OCI-LY3 (cell line): ENCODE results near the gene POFUT2.

ENCODE experiments used
- EZH2phosphoT487 ChIP-seq: fragments of 200-600 bp; shearing (Covaris generic); IDR thresholded peaks from 2 replicates; pipeline ENCODE4 v1.6.1; 2018; ENCODE audit warnings: antibody characterized with exemption, mixed run types, low read depth
- TF ChIP-seq, protein P1 (sequence below): fragments of 200-600, 300-600 bp; sonication (generic); IDR thresholded peaks from 2 replicates; pipeline ENCODE4 v1.5.1; 2014; ENCODE audit warnings: antibody characterized with exemption, low read length, low read depth

DNA sequence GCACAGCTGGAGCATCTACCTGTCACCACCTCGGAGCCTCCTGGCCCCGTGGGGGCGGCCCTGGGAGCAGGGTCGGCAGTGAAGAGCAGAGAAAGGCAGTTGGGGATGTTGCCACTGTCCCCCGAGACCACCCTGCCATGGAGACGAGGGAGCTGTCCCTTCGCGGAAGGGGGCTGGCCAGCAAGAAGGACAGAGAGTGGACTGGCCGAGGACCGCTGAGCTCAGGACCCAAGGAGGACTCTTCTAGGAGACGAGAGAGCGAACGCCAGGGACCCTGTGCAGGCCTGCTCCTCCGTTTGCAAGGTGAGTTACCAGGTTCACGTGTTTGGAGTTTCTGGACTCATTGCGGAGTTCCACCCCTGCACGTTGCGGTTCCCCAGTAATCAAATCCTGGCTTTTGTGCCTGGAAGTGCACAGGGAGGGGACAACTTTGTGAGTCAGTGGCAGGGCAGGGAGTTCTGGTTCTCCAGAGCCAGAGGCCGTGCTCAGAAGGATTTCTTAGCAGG lies 5.6 kb upstream of the POFUT2 start:
- TF ChIP-seq, protein P1, sequence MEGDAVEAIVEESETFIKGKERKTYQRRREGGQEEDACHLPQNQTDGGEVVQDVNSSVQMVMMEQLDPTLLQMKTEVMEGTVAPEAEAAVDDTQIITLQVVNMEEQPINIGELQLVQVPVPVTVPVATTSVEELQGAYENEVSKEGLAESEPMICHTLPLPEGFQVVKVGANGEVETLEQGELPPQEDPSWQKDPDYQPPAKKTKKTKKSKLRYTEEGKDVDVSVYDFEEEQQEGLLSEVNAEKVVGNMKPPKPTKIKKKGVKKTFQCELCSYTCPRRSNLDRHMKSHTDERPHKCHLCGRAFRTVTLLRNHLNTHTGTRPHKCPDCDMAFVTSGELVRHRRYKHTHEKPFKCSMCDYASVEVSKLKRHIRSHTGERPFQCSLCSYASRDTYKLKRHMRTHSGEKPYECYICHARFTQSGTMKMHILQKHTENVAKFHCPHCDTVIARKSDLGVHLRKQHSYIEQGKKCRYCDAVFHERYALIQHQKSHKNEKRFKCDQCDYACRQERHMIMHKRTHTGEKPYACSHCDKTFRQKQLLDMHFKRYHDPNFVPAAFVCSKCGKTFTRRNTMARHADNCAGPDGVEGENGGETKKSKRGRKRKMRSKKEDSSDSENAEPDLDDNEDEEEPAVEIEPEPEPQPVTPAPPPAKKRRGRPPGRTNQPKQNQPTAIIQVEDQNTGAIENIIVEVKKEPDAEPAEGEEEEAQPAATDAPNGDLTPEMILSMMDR = no peak
- no peak for TF ChIP-seq EZH2phosphoT487
